GM12878 (cell line): Measurements from ENCODE around the gene LY6G6D. TPM values are rescaled to one million over a fixed set of nuclear protein-coding genes. Genes with fewer than 3 reads are reported as not detected.

Source experiments
- ATAC-seq: fragments of 200-7000 bp; cut with Tn5 transposase; 3 replicates; pipeline ENCODE4 v1.9.1; 2020; ENCODE audit warnings: mild to moderate bottlenecking, moderate library complexity
- BruUV-seq: library from RNA; stranded (reverse); fragments of 400-500 nt; replicated peaks from 2 replicates; lab custom pipeline; 2021; lab: Mats Ljungman, UMichigan
- CTCF ChIA-PET: fragments of 300-600 bp; sonication (Branson Sonifier 250); formaldehyde crosslinking; extraction: SDS; loops from one replicate; lab custom pipeline; 2021; ENCODE audit warnings: inconsistent platforms; lab: Yijun Ruan, JAX
- POLR2A ChIA-PET: fragments of 350-600 bp; formaldehyde crosslinking; extraction: SDS; loops from one replicate; lab custom pipeline; 2021; ENCODE audit warnings: inconsistent platforms; lab: Charles Lee
- RAD21 ChIA-PET: fragments of 300-600 bp; sonication (Branson Sonifier 250); formaldehyde crosslinking; loops from one replicate; lab custom pipeline; 2023; ENCODE audit warnings: antibody characterized with exemption; ENCODE audit not compliant: unreplicated experiment; lab: Charles Lee
- SMC1A ChIA-PET: fragments of 300-600 bp; sonication (Branson Sonifier 250); formaldehyde crosslinking; loops from one replicate; lab custom pipeline; 2023; ENCODE audit not compliant: unreplicated experiment, uncharacterized antibody; lab: Charles Lee
- DNase-seq: peaks from one replicate; pipeline ENCODE4 v3.0.0-alpha.2; 2011; ENCODE audit warnings: low read depth, low spot score
- FAIRE-seq: peaks from 3 replicates; lab custom pipeline; 2011; peaks lifted over from hg19 to GRCh38; lab: Jason Lieb, UNC
- H2AFZ ChIP-seq: 2 replicates; pipeline ENCODE4 v1.6.0; 2011; ENCODE audit warnings: low read depth, low read length, control low read depth; ENCODE audit not compliant: control insufficient read depth
- H3K27ac ChIP-seq: 2 replicates; pipeline ENCODE4 v1.5.1; 2011; ENCODE audit warnings: control low read depth; ENCODE audit not compliant: control insufficient read depth, insufficient read depth
- H3K27me3 ChIP-seq, 2 experiments: replicated peaks in 1 of 2; 2 replicates each; pipeline versions ENCODE4 v1.6.0 to v1.6.1; 2011; ENCODE audit warnings: low read length in 1 of 2; ENCODE audit not compliant: control insufficient read depth in 2 of 2, insufficient read depth in 2 of 2
- H3K36me3 ChIP-seq, 2 experiments: 2 replicates each; pipeline ENCODE4 v1.5.1; 2011; ENCODE audit warnings: low read length in 1 of 2; ENCODE audit not compliant: control insufficient read depth in 2 of 2, insufficient read depth in 2 of 2
- H3K4me1 ChIP-seq: 2 replicates; pipeline ENCODE4 v1.6.1; 2011; ENCODE audit warnings: mild to moderate bottlenecking, low read length, moderate library complexity, mixed read lengths; ENCODE audit not compliant: control insufficient read depth, insufficient read depth
- H3K4me2 ChIP-seq: 2 replicates; pipeline ENCODE4 v1.6.0; 2011; ENCODE audit warnings: control low read depth; ENCODE audit not compliant: control insufficient read depth, insufficient read depth
- H3K4me3 ChIP-seq: fragments of 200-600 bp; sonication (generic); 2 replicates; pipeline ENCODE4 v1.5.1; 2016
- H3K79me2 ChIP-seq: 2 replicates; pipeline ENCODE4 v1.6.0; 2011; ENCODE audit warnings: low read length; ENCODE audit not compliant: control insufficient read depth, insufficient read depth
- H3K9ac ChIP-seq: 2 replicates; pipeline ENCODE4 v1.8.0; 2011; ENCODE audit warnings: low read length, control low read depth, mixed read lengths; ENCODE audit not compliant: control insufficient read depth, insufficient read depth
- H3K9me3 ChIP-seq: replicated peaks from 3 replicates; pipeline ENCODE4 v1.5.1; 2011; ENCODE audit warnings: mild to moderate bottlenecking, low read length; ENCODE audit not compliant: control insufficient read depth, insufficient read depth
- H4K20me1 ChIP-seq: 2 replicates; pipeline ENCODE4 v1.6.0; 2011; ENCODE audit not compliant: control insufficient read depth, insufficient read depth
- E4F1 ChIP-seq: fragments of 450-650 bp; IDR thresholded peaks from 2 replicates; pipeline ENCODE4 v1.6.1; 2018; ENCODE audit warnings: borderline replicate concordance, mild to moderate bottlenecking; ENCODE audit not compliant: partially characterized antibody
- NFYB ChIP-seq: IDR thresholded peaks from 2 replicates; pipeline ENCODE4 v1.6.1; 2011; ENCODE audit warnings: low read depth, mild to moderate bottlenecking, low read length, improper control_type of control experiment, moderate library complexity; ENCODE audit not compliant: insufficient read depth
- SMC3 ChIP-seq: IDR thresholded peaks from 2 replicates; pipeline ENCODE4 v1.6.1; 2011; ENCODE audit warnings: low read length, improper control_type of control experiment, borderline replicate concordance
- WGBS: methylation state at CpG from one replicate; pipeline ENCODE4 v1.1.6; 2016; ENCODE audit warnings: low lambda C conversion rate; ENCODE audit not compliant: insufficient replicate concordance, insufficient coverage; ENCODE audit errors: missing lambda C conversion rate; 5-methylcytosine and 5-hydroxymethylcytosine counted together
- in situ Hi-C: fragments of 300-500 bp; cut with MboI; formaldehyde crosslinking; loops from 9 replicates; pipeline ENCODE4 v1.14.3; 2018; ENCODE audit warnings: mixed read lengths
- intact Hi-C: fragments of 100-400 bp; cut with micrococcal nuclease; formaldehyde crosslinking; loops from one replicate; pipeline ENCODE4 v1.14.2; 2022; ENCODE audit not compliant: unreplicated experiment
- polyA plus RNA-seq, 11 experiments: library from polyadenylated mRNA; depleted of rRNA in 4 of 11; unstranded in 6 of 11; stranded (reverse) in 5 of 11; fragments of >200 nt; fragmentation: Nextera tagmentation in 4 of 11; fragmentation: Illumina TruSeq in 1 of 11; extraction: Ambion mirVana in 4 of 11; extraction: Trizol in 1 of 11; gene quantifications; 1 replicate in 1 of 11; 2 replicates in 10 of 11; pipeline versions ENCODE4 v1.2.1 to v1.2.3, GENCODE V29; 2011 to 2016; ENCODE audit warnings: inconsistent platforms in 2 of 11, missing spikeins in 2 of 11, low read depth in 1 of 11
- total RNA-seq, 4 experiments: library from RNA; depleted of rRNA in 3 of 4; stranded (reverse); fragments of >200 nt in 3 of 4; fragmentation: Illumina TruSeq in 1 of 4; extraction: Trizol in 1 of 4; gene quantifications; 2 replicates each; pipeline versions ENCODE4 v1.2.1 to v1.2.3, GENCODE V29; 2013 to 2021

LY6G6D gene
- total and polyA plus RNA-seq, 10 of the 15 experiments (the other 5 are each of a cell fraction or from before 2014, with no cell fraction given): not detected

DNA sequence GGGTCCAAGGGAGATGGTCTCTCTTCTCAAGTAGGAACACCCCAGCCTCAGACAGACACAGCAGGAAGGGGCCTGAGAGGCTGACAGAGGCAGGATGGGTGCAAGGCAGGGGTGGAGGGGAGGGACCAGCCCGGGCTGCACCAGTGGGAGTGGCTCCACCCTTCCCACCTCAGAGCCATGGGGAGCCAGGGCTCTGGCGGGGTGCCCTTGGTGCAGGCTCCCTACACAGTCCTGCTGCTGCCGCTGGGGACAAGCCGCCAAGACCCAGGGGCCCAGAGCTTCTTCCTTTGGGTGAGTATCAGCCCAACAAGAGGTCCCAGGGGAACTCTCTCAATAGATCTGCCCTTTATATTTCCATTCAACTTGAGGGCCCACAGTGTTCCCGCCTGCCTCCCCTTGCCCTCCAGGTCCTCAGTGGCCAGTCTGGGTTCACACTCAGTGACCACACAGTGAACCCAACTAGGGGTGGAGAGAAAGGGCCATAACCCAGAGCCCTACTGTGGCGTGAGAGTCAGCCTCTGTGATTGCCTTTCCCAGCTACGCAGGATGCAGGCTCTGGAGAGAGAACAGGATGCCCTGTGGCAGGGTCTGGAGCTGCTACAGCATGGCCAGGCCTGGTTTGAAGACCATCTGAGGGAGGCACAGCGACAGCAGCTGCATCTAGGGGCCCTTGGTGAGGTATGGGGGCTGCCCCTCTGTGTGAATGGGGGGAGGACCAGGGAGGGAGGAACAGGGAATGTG is 47.9 kb downstream of the LY6G6D start:
- H3K79me2 ChIP-seq: no peaks in the 10 kb centered on the region
- no peaks in the 10 kb centered on the region; a peak in 2 of 4 replicates for H3K36me3 ChIP-seq
- no peaks in the 10 kb centered on the region for H3K4me1 ChIP-seq
- H3K4me3 ChIP-seq: no peak overlapping the region
- TF ChIP-seq E4F1 (peak; percentile 7), NFYB (no peak)
- H3K4me2 ChIP-seq: no peak overlapping the region
- ChIA-PET CTCF (no interaction called here), RAD21 (no interaction called here), SMC1A (no interaction called here), POLR2A (no interaction called here)
- FAIRE-seq (no peak), ATAC-seq (no peak), DNase-seq (no peak)
- in situ Hi-C loops: no loop called here
- BruUV-seq: no TSS peak
- H3K27me3 ChIP-seq: no peaks in the 10 kb centered on the region
- no peak overlapping the region for H2AFZ ChIP-seq
- H3K27ac ChIP-seq: no peak overlapping the region
- WGBS: 79% methylated on average over 8 of the region's 8 CpGs
- H4K20me1 ChIP-seq: no peaks in the 10 kb centered on the region
- no peaks in the 10 kb centered on the region for H3K9me3 ChIP-seq
- intact Hi-C loops: no loop called here
- H3K9ac ChIP-seq: no peak overlapping the region

DNA sequence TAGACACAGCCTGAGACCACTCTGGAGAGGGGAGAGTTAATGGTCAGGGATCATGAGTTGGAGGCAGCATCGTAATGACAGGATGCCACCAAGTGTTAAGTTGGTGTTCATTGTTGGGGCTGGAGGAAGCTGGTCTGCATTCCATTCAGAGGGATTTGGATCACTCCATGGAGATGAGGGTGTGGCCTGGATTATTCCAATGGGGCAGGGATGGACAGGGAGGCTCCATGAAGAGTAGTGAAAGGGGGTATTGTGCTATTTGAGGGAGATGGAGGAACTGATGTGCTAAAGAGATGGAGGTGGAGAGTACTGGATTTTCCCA is 48.4 kb downstream of the LY6G6D start:
- BruUV-seq: no TSS peak
- no peak for FAIRE-seq
- intact Hi-C loops: no loop called here
- Histone ChIP-seq H3K36me3 (no peaks in the 10 kb centered on the region; a peak in 2 of 4 replicates), H3K4me3 (no peak overlapping the region), H4K20me1 (no peaks in the 10 kb centered on the region), H3K9ac (no peak overlapping the region), H3K9me3 (no peaks in the 10 kb centered on the region), H3K4me2 (no peak overlapping the region), H3K27me3 (no peaks in the 10 kb centered on the region), H3K27ac (no peak overlapping the region), H2AFZ (no peak overlapping the region), H3K4me1 (no peaks in the 10 kb centered on the region), H3K79me2 (no peaks in the 10 kb centered on the region)
- DNase-seq: no peak
- in situ Hi-C loops: no loop called here
- ChIA-PET CTCF (no interaction called here), SMC1A (no interaction called here), RAD21 (no interaction called here), POLR2A (no interaction called here)
- peak; percentile 2 for TF ChIP-seq E4F1
- no peak for TF ChIP-seq SMC3
- no peak for ATAC-seq
- 100% methylated on average over 1 of the region's 1 CpG for WGBS
